Medulla oblongata (tissue), 1 donor: ENCODE results near the gene TPH2.

Source experiments
- DNase-seq: peaks from one replicate; pipeline ENCODE4 v3.0.0-alpha.2; 2015; ENCODE audit errors: extremely low spot score

TPH2 gene

GRCh38 chr12:71958993-71959578 lies 20.4 kb downstream of the TPH2 start:
- DNase-seq, result no peak

DNA sequence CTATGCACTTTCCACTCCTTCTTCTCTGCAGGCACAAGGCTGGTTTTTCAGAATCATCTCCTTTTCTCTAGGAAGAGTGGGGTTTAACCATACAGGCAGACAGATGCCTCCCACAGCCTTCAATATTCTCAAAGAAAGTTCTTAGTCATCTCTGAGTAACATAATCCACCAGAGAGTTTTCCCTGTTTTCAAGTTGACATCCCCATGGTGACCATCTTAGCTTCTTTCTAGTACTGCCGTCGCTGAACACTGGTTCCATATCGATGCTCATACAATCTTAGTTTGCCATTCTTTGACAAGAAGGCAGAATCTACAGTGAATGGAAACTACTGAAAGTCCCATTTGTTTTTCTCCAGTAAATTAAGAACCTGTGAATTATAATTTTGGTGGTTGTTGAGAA lies 28.6 kb downstream of the TPH2 start:
- DNase-seq, result no peak

DNA sequence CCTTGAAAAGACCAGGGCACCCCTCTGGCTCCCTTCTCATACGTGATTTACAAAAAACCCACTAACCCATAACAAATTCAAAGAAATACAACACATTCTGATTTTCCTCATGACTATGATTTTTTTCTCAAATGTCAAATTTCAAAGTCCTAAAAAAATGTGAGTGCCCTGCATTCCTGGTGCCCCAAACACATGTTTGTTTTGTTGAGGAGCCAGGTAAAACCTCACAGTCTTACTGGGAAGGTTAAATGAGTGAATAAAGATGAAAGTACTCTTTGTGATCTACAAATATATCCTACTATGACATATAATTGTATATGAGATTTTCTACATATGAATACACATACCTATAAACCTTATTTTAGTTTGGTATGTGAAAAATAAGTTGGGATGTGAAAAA lies 30.7 kb downstream of the TPH2 start:
- DNase-seq, result no peak

GRCh38 chr12:71970031-71970430 lies 31.4 kb downstream of the TPH2 start:
- no peak for DNase-seq

DNA sequence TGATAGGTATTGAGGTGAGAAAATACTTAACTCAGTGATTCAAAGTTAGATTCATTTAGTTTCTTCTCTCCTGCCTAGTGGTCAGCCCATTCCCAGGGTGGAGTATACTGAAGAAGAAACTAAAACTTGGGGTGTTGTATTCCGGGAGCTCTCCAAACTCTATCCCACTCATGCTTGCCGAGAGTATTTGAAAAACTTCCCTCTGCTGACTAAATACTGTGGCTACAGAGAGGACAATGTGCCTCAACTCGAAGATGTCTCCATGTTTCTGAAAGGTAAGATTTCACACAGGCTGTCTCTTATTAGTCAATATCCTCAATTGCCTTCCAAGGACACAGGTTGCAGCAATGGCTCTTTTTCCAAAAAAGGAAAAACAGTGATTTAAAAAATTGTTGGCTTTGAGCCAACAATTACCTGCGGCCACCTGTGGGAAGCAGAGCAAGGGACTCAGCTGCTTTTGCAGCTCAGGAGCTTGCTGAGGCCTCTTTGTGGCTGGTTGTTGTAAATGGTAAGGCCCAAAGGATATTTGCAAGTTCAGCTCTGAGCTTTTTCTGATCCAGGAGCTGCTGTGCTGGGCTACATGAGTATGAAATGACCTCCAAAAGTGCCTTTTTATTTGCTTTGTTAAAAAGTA lies 33.9 kb downstream of the TPH2 start:
- no peak for DNase-seq

DNA sequence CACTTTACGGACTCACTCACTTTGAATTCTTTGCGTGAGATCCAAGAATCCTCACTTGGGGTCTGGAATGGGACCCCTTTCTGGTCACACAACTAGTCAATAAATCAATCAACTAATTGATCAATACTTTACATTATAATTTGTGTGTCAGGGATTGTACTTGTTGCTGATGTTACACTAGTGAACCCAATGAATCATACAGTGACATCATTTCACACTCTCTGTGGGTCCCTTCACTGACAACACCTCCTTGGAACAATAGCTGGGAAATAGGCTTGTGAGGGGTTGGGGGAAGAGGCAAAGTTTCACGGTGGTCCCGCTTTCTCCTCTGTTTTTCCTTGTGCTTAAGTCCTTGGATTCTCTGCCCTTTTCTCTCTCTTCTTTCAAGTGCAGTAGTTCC lies 35.0 kb downstream of the TPH2 start:
- DNase-seq, result no peak

DNA sequence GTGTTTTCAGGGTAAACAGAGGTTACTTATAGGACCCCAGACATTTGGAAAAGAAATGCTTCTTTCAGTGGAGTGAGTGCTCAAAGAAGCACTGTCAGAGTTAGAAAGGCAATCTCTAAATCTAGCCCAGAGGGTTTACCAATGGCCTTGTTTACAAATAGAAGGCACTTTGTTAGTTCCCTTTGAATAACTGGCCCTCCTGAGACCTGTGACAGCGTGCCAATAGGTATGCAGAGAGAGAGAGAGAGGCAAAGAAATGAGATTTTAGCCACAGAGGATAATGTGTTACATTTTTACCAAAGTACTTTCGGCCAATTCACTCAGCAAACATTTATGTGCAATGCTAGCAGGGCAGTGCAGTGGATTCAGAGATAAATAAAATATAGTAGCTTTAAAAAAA lies 41.9 kb downstream of the TPH2 start:
- DNase-seq, result no peak

DNA sequence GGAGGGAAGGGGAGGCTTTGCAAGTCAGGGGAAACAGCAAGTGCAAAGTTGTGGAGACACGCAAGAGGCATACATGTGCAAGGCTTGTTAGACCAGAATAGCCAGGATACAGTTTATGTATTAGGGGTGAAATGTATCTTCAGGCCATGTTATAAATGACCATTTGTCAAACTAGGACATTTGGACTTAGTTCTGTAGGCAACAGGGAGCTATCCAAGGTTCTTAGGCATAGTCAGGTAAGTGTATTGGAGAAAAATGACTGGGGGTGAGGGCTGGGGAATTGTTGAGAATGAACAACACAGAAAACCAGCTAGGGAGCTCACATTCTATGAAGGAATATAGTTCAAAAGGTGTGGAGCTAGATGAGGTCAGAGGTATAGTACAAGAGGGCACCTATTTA lies 42.5 kb downstream of the TPH2 start:
- no peak for DNase-seq

GRCh38 chr12:71994715-71995114 lies 56.1 kb downstream of the TPH2 start:
- DNase-seq, result no peak

DNA sequence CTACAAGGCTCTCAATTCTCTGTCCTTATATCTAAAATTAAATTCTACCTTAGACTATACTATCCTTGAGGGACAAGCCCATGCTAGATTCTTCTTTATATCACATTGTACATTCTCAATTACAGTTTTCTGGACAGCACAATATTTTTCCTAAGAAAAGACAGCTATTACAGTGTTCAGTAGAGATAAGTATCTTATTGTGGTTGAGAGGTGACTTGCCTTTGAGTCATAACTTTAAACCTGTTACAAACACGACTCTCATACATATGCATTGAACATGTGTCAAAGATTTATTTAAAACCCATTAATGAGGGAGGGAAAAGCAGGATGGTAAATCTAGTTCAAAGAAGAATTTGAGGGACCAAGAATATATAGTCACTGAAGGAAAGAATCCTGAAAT lies 61.1 kb downstream of the TPH2 start:
- DNase-seq, result no peak

GRCh38 chr12:72000969-72001648 lies 62.5 kb downstream of the TPH2 start:
- DNase-seq, result no peak

GRCh38 chr12:72006766-72007165 lies 68.1 kb downstream of the TPH2 start:
- DNase-seq, result no peak

- DNase-seq, result no peak
Observed at GRCh38 chr12:72010356-72010755, 71.7 kb downstream of the TPH2 start.

DNA sequence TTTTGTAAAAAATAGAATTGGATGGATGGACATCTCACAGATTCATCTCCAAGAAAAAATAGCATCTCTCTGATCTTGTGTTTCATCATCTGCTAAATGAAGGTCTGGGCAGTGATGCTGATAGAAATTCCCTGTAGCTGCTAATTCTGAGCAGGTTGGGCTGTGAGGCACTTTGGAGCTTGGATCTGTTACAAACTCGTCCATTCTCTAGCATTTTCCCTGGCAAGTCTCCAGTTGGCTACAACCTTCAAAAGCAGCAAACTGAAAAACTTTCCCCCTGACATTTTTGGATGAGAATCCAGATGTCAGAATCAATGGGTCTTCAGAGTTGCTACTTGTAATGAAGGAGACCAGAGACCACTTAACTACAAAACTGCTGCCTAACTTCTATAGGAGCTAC lies 72.7 kb downstream of the TPH2 start:
- DNase-seq, result no peak

DNA sequence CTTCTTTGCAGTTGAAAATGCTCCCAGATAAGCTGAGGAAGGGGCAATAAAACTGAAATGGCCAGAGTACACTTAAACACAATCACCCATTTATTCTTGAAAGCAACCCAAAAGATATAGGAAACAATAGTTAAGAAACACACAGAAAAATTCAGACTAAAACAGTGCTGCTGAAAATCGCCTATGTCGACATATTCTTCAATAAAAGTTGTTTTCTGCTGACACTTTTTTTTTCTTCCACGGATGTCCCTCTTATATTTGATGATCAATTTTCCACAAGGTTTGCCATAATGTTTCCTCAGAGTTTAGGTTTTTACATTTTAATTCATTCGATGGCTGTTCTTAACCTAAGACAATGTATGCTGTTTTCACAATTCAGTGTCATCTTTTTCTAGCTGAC lies 74.2 kb downstream of the TPH2 start:
- no peak for DNase-seq

DNA sequence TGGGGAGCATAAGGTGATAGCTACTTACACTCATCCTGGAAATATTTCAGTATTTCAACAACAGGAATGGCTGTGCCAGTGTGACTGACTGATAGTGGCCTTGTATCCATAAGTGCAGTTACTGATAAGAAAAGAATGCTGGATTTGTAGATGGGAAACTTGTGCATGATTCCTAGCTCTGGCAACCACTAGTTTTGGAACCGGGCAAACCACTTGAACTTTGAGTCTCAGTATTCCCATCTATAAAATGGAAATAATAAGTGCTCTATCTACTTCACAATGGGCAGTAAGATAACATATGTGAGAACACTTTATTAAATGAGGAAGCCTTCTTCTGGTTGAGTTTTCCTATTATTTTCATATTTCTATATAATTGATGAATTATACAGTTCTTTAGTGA lies 77.2 kb downstream of the TPH2 start:
- no peak for DNase-seq

- DNase-seq, result peak; percentile 91
Observed at GRCh38 chr12:72017054-72017651, 78.5 kb downstream of the TPH2 start.

DNA sequence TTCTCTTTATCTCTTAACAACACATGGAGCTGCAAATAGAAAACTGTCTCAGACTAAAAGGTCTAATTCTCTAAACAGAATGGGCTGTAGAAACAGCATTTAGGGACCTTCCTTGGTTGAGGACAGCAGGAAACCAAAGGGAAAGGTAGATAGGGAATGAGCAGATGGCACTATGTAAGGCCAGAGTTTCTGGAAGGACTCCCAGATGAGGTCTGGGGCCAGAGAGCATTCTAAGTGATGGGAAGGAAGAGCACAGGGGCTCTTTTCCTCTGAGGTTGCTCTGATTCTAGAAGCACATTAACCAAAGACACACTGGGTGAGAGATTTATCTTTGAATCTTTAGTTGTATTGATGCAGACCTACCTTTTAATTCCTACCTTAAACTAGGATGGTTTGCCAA lies 79.4 kb downstream of the TPH2 start:
- no peak for DNase-seq

- no peak for DNase-seq
Observed at GRCh38 chr12:72024613-72025012, 86.0 kb downstream of the TPH2 start.

DNA sequence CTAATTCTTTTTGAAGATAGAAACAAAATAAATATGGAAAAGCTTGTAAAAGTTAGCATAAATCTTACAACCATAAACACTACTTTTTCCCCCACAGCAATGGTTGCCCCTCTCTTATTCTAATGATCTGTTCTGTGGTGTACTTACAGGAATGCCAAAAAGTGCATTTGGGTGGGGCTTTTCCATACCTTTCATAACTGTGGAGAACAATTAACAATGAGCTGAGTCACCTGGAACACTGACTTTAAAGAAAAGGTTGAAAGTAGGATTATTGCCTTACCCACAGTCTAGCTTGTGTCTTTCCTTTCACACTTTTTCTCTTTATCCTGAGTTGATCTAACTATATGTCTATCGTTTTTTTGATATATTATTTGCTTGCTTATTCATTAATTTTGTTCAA lies 86.9 kb downstream of the TPH2 start:
- no peak for DNase-seq

GRCh38 chr12:72028966-72029365 lies 90.3 kb downstream of the TPH2 start:
- no peak for DNase-seq

DNA sequence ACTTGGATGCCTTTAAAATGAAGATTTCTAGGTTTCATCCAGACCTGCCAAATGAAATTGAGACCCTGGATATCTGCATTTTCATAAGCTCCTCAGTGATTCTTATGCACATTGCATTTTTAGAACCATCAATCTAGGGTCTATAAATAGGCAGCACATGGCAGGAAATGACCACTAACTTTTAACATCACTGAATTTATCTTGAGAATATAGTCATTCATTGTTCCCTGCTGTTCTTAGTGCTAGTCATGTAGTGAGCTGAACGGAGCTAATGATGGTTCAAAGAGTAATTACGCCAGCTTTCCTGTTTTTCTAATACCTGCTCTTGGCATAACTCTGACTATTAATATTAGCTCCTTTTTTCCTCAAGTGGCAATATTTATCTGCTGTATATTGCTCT lies 91.6 kb downstream of the TPH2 start:
- no peak for DNase-seq

DNA sequence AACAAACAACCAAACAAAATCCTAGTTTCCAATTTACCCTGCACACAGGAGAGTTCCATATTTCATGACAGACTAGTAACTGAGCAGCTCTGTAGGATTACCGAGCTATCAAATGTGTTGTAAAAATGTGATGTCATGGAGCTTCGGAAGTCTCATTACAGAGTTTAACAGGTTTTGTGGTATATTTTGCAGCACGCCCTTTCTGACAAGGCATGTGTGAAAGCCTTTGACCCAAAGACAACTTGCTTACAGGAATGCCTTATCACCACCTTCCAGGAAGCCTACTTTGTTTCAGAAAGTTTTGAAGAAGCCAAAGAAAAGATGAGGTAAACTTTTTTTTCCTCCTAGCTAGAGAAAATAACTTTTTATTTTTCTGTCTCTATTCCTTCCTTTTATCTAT lies 92.4 kb downstream of the TPH2 start:
- DNase-seq, result no peak
